D721Med (cell line): ENCODE data around the gene ZBTB40.

Source experiments
- DNase-seq: peaks from one replicate; pipeline ENCODE4 v3.0.0; 2011; ENCODE audit warnings: low spot score; ENCODE audit not compliant: insufficient read length
- FAIRE-seq: peaks from 2 replicates; lab custom pipeline; 2011; peaks lifted over from hg19 to GRCh38; lab: Jason Lieb, UNC
- TF ChIP-seq, protein P1 (sequence below): IDR thresholded peaks from 2 replicates; pipeline ENCODE4 v1.5.1; 2012; ENCODE audit warnings: mild to moderate bottlenecking, control low read depth; ENCODE audit not compliant: insufficient read depth; ENCODE audit errors: missing control alignments

The ZBTB40 gene

DNA sequence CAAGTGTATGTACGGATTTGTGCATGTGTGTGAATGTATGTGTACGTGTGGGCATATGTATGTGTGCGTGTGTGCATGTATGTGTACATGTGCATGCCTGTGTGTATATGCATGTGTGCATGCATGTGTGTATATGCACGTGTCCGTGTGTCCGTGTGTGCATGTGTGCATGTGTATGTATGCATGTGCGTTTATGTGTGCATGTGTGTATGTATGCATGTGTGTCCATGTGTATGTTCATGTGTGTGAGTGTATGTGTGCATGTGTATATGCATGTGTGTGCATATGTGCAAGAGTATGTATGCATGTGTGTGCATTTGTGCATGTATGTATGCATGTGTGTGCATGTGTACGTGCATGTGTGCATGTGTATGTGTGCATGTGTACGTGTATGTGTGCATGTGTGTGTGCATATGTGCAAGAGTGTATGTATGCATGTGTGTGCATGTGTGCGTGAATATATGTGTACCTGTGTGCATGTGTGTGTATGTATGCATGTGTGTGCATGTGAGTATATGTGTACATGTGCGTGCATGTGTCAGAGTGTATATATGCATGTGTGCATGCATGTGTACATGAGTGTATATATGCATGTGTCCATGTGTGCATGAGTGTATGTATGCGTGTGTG, 127.2 kb downstream of the ZBTB40 start:
- TF ChIP-seq, protein P1, sequence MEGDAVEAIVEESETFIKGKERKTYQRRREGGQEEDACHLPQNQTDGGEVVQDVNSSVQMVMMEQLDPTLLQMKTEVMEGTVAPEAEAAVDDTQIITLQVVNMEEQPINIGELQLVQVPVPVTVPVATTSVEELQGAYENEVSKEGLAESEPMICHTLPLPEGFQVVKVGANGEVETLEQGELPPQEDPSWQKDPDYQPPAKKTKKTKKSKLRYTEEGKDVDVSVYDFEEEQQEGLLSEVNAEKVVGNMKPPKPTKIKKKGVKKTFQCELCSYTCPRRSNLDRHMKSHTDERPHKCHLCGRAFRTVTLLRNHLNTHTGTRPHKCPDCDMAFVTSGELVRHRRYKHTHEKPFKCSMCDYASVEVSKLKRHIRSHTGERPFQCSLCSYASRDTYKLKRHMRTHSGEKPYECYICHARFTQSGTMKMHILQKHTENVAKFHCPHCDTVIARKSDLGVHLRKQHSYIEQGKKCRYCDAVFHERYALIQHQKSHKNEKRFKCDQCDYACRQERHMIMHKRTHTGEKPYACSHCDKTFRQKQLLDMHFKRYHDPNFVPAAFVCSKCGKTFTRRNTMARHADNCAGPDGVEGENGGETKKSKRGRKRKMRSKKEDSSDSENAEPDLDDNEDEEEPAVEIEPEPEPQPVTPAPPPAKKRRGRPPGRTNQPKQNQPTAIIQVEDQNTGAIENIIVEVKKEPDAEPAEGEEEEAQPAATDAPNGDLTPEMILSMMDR, result no peak
- DNase-seq (no peak), FAIRE-seq (no peak)

GRCh38 chr1:22579541-22580155, 128.0 kb downstream of the ZBTB40 start:
- TF ChIP-seq, protein P1, result no peak
- no peak for DNase-seq
- no peak for FAIRE-seq
